ENCODE data around the gene ATP6V1B1. TPM values are rescaled to one million over a fixed set of nuclear protein-coding genes. Genes with fewer than 3 reads are reported as not detected.

The ATP6V1B1 gene
- total and polyA plus RNA-seq, 2 experiments from 2014 or later, result not detected

DNA sequence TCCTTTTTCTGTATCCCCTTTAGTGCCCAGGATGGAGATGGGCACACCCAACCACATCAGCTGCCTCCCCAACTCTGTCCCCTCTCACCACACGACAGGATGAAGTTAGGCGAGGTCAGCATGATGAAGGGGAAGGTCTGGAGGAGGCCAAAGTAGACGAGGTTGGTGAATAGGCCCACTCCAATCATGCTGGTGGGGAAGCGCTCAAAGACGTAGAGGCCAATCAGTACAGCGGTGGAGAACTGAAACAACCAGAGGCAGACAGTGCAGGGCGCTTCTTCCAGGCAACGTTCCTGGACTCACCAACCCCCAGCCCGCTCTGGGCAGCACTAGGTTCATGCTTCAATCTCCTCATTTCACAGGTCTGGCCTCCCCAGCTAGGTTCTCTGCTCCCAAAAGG lies 56.0 kb downstream of the ATP6V1B1 start:
- Histone ChIP-seq H3K79me2 (replicated peaks; ENCODE audit: insufficient read depth) (peaks cover 17% of the 10 kb centered on the region), H3K9me2 (ENCODE audit: insufficient read depth) (no peaks in the 10 kb centered on the region), H3K27ac (ENCODE audit: low read depth) (no peak overlapping the region), H3K4me3 (no peak overlapping the region), H4K20me1 (replicated peaks; ENCODE audit: insufficient read depth) (peaks cover 14% of the 10 kb centered on the region), H3K27me3 (ENCODE audit: insufficient read depth) (no peaks in the 10 kb centered on the region), H3F3A (replicated peaks; ENCODE audit: low read depth) (no peaks in the 10 kb centered on the region), H3K4me2 (no peak overlapping the region), H2AFZ (no peak overlapping the region), H3K4me1 (ENCODE audit: insufficient read depth) (peaks cover 5% of the 10 kb centered on the region), H3K36me3 (ENCODE audit: insufficient read depth) (no peaks in the 10 kb centered on the region)
- Mint-ChIP-seq H3K9me3 (no peaks in the 10 kb centered on the region; the same call in 2 of the 3 replicates), H3K4me3 (no peak overlapping the region), H3K36me3 (ENCODE audit: low read depth) (peaks cover 16% of the 10 kb centered on the region), H3K27ac (no peak overlapping the region), H3K4me1 (peaks cover 16% of the 10 kb centered on the region), H3K27me3 (ENCODE audit: insufficient read depth, low read depth, poor library complexity) (peaks cover 10% of the 10 kb centered on the region)
- TF ChIP-seq, protein P1, sequence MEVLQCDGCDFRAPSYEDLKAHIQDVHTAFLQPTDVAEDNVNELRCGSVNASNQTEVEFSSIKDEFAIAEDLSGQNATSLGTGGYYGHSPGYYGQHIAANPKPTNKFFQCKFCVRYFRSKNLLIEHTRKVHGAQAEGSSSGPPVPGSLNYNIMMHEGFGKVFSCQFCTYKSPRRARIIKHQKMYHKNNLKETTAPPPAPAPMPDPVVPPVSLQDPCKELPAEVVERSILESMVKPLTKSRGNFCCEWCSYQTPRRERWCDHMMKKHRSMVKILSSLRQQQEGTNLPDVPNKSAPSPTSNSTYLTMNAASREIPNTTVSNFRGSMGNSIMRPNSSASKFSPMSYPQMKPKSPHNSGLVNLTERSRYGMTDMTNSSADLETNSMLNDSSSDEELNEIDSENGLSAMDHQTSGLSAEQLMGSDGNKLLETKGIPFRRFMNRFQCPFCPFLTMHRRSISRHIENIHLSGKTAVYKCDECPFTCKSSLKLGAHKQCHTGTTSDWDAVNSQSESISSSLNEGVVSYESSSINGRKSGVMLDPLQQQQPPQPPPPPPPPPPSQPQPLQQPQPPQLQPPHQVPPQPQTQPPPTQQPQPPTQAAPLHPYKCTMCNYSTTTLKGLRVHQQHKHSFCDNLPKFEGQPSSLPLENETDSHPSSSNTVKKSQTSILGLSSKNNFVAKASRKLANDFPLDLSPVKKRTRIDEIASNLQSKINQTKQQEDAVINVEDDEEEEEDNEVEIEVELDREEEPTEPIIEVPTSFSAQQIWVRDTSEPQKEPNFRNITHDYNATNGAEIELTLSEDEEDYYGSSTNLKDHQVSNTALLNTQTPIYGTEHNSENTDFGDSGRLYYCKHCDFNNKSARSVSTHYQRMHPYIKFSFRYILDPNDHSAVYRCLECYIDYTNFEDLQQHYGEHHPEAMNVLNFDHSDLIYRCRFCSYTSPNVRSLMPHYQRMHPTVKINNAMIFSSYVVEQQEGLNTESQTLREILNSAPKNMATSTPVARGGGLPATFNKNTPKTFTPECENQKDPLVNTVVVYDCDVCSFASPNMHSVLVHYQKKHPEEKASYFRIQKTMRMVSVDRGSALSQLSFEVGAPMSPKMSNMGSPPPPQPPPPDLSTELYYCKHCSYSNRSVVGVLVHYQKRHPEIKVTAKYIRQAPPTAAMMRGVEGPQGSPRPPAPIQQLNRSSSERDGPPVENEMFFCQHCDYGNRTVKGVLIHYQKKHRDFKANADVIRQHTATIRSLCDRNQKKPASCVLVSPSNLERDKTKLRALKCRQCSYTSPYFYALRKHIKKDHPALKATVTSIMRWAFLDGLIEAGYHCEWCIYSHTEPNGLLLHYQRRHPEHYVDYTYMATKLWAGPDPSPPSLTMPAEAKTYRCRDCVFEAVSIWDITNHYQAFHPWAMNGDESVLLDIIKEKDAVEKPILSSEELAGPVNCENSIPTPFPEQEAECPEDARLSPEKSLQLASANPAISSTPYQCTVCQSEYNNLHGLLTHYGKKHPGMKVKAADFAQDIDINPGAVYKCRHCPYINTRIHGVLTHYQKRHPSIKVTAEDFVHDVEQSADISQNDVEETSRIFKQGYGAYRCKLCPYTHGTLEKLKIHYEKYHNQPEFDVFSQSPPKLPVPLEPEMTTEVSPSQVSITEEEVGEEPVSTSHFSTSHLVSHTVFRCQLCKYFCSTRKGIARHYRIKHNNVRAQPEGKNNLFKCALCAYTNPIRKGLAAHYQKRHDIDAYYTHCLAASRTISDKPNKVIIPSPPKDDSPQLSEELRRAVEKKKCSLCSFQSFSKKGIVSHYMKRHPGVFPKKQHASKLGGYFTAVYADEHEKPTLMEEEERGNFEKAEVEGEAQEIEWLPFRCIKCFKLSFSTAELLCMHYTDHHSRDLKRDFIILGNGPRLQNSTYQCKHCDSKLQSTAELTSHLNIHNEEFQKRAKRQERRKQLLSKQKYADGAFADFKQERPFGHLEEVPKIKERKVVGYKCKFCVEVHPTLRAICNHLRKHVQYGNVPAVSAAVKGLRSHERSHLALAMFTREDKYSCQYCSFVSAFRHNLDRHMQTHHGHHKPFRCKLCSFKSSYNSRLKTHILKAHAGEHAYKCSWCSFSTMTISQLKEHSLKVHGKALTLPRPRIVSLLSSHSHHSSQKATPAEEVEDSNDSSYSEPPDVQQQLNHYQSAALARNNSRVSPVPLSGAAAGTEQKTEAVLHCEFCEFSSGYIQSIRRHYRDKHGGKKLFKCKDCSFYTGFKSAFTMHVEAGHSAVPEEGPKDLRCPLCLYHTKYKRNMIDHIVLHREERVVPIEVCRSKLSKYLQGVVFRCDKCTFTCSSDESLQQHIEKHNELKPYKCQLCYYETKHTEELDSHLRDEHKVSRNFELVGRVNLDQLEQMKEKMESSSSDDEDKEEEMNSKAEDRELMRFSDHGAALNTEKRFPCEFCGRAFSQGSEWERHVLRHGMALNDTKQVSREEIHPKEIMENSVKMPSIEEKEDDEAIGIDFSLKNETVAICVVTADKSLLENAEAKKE (CRISPR knock-in tag; IDR thresholded peaks at IDR 0.05), result no peak
- TF ChIP-seq ZNF114 (CRISPR knock-in tag; IDR thresholded peaks at IDR 0.05) (no peak), ZNF331 (CRISPR knock-in tag; IDR thresholded peaks at IDR 0.05; ENCODE audit: low read depth) (no peak), EZH2phosphoT487 (IDR thresholded peaks at IDR 0.05; ENCODE audit: unreplicated experiment) (no peak), CREB1 (CRISPR knock-in tag; IDR thresholded peaks at IDR 0.05; ENCODE audit: low read depth) (no peak), STAT1 (IDR thresholded peaks at IDR 0.05; ENCODE audit: unreplicated experiment) (no peak), EZH2 (IDR thresholded peaks at IDR 0.05; ENCODE audit: low read depth, unreplicated experiment) (no peak)
- TF ChIP-seq, protein P2, sequence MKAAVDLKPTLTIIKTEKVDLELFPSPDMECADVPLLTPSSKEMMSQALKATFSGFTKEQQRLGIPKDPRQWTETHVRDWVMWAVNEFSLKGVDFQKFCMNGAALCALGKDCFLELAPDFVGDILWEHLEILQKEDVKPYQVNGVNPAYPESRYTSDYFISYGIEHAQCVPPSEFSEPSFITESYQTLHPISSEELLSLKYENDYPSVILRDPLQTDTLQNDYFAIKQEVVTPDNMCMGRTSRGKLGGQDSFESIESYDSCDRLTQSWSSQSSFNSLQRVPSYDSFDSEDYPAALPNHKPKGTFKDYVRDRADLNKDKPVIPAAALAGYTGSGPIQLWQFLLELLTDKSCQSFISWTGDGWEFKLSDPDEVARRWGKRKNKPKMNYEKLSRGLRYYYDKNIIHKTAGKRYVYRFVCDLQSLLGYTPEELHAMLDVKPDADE (IDR thresholded peaks at IDR 0.05), result no peak
- TF ChIP-seq, protein P3, sequence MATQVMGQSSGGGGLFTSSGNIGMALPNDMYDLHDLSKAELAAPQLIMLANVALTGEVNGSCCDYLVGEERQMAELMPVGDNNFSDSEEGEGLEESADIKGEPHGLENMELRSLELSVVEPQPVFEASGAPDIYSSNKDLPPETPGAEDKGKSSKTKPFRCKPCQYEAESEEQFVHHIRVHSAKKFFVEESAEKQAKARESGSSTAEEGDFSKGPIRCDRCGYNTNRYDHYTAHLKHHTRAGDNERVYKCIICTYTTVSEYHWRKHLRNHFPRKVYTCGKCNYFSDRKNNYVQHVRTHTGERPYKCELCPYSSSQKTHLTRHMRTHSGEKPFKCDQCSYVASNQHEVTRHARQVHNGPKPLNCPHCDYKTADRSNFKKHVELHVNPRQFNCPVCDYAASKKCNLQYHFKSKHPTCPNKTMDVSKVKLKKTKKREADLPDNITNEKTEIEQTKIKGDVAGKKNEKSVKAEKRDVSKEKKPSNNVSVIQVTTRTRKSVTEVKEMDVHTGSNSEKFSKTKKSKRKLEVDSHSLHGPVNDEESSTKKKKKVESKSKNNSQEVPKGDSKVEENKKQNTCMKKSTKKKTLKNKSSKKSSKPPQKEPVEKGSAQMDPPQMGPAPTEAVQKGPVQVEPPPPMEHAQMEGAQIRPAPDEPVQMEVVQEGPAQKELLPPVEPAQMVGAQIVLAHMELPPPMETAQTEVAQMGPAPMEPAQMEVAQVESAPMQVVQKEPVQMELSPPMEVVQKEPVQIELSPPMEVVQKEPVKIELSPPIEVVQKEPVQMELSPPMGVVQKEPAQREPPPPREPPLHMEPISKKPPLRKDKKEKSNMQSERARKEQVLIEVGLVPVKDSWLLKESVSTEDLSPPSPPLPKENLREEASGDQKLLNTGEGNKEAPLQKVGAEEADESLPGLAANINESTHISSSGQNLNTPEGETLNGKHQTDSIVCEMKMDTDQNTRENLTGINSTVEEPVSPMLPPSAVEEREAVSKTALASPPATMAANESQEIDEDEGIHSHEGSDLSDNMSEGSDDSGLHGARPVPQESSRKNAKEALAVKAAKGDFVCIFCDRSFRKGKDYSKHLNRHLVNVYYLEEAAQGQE (IDR thresholded peaks at IDR 0.05; ENCODE audit: unreplicated experiment), result no peak
- no peak for DNase-seq (ENCODE audit: low spot score)
- ATAC-seq, result no peak
